ENCODE measurements around the gene METTL26. TPM values are rescaled to one million over a fixed set of nuclear protein-coding genes. Genes with fewer than 3 reads are reported as not detected.

METTL26 gene
- total and polyA plus RNA-seq, 10 of the 15 experiments (the other 5 are each of a cell fraction or from before 2014, with no cell fraction given), result 5.4 to 163 (median 79.3) TPM

DNA sequence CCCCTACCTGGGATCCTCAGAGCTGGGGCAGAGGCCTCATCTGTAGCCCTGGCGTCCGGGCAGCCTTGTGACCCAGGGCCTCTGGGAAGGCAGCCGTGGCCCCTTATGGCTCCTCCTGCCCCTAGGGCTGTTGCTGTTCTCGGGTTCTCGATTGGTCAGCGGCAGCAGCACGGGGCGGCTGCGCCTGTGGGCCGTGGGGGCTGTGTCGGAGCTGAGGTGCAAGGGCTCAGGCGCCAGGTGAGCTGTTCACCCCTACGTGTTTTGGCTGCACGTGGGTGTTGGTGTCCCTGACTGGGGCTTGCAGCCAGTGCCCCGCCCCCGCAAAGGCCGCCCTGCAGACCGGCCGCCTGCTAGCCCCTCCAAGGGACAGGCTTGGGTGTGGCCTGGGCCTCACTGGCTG lies 26.0 kb upstream of the METTL26 start:
- no peaks in the 10 kb centered on the region for H3K79me2 ChIP-seq (ENCODE audit: control insufficient read depth, insufficient read depth, low read length)
- DNase-seq (ENCODE audit: low read depth, low spot score) (no peak), ATAC-seq (no peak), FAIRE-seq (no peak)
- no peak overlapping the region for H3K9ac ChIP-seq (ENCODE audit: control insufficient read depth, insufficient read depth, low read length)
- H3K27ac ChIP-seq (ENCODE audit: control insufficient read depth, insufficient read depth), result no peak overlapping the region
- no peak overlapping the region for H3K4me2 ChIP-seq (ENCODE audit: control insufficient read depth, insufficient read depth)
- no peak overlapping the region for H2AFZ ChIP-seq (ENCODE audit: control insufficient read depth, low read depth, low read length)
- in situ Hi-C loops (cut with MboI) (loop anchor here (10.0 kb wide), 1 partner anchor 267 kb away; the partner anchor contains the start of gene NME4), intact Hi-C loops (cut with micrococcal nuclease; ENCODE audit: unreplicated experiment) (loop anchor here (10.0 kb wide), 1 partner anchor 267 kb away; the partner anchor contains the start of gene NME4)
- H3K9me3 ChIP-seq (replicated peaks; ENCODE audit: control insufficient read depth, insufficient read depth, low read length), result no peaks in the 10 kb centered on the region
- H4K20me1 ChIP-seq (ENCODE audit: control insufficient read depth, insufficient read depth), result no peaks in the 10 kb centered on the region
- H3K36me3 ChIP-seq (ENCODE audit: control insufficient read depth in 2 of 2, insufficient read depth in 2 of 2, low read length in 1 of 2), result no peaks in the 10 kb centered on the region; a peak in 2 of 4 replicates
- ChIA-PET RAD21 (ENCODE audit: unreplicated experiment) (no interaction called here), CTCF (interaction anchor here (0.7 to 2.0 kb wide), 2 partner anchors 10 to 14 kb away, joined by 3 to 7 read pairs; no protein-coding TSS in a partner anchor), POLR2A (interaction anchor here (1.4 kb wide), 1 partner anchor 19 kb away, joined by 3 read pairs; no protein-coding TSS in a partner anchor), SMC1A (ENCODE audit: uncharacterized antibody, unreplicated experiment) (no interaction called here)
- H3K4me3 ChIP-seq, result no peak overlapping the region
- no TSS peak for BruUV-seq (replicated peaks)
- 96% methylated on average over 19 of the region's 19 CpGs for WGBS (ENCODE audit: insufficient coverage, insufficient replicate concordance, low lambda C conversion rate, missing lambda C conversion rate)
- H3K27me3 ChIP-seq (replicated peaks in 1 of 2; ENCODE audit: control insufficient read depth in 2 of 2, insufficient read depth in 2 of 2, low read length in 1 of 2), result no peaks in the 10 kb centered on the region
- peaks cover 3% of the 10 kb centered on the region; the same call in 1 of the 2 replicates for H3K4me1 ChIP-seq (ENCODE audit: control insufficient read depth, insufficient read depth, low read length)
- TF ChIP-seq SUZ12 (IDR thresholded peaks at IDR 0.05; ENCODE audit: unreplicated experiment) (no peak), MXI1 (IDR thresholded peaks at IDR 0.05; ENCODE audit: low read depth, low read length) (no peak), DPF2 (IDR thresholded peaks at IDR 0.05) (no peak), TCF7 (IDR thresholded peaks at IDR 0.05; ENCODE audit: borderline replicate concordance) (no peak), JUNB (IDR thresholded peaks at IDR 0.05) (no peak), STAT3 (IDR thresholded peaks at IDR 0.05; ENCODE audit: low read depth, low read length) (no peak), KLF5 (IDR thresholded peaks at IDR 0.05; ENCODE audit: partially characterized antibody) (no peak), NBN (IDR thresholded peaks at IDR 0.05) (no peak), ZNF274 (IDR thresholded peaks at IDR 0.05; ENCODE audit: insufficient read depth, insufficient read length) (no peak), SIN3A (IDR thresholded peaks at IDR 0.05; ENCODE audit: low read depth, low read length) (no peak)
- TF ChIP-seq, protein P1, sequence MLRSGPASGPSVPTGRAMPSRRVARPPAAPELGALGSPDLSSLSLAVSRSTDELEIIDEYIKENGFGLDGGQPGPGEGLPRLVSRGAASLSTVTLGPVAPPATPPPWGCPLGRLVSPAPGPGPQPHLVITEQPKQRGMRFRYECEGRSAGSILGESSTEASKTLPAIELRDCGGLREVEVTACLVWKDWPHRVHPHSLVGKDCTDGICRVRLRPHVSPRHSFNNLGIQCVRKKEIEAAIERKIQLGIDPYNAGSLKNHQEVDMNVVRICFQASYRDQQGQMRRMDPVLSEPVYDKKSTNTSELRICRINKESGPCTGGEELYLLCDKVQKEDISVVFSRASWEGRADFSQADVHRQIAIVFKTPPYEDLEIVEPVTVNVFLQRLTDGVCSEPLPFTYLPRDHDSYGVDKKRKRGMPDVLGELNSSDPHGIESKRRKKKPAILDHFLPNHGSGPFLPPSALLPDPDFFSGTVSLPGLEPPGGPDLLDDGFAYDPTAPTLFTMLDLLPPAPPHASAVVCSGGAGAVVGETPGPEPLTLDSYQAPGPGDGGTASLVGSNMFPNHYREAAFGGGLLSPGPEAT (IDR thresholded peaks at IDR 0.05; ENCODE audit: low read depth), result no peak
- TF ChIP-seq, protein P2, sequence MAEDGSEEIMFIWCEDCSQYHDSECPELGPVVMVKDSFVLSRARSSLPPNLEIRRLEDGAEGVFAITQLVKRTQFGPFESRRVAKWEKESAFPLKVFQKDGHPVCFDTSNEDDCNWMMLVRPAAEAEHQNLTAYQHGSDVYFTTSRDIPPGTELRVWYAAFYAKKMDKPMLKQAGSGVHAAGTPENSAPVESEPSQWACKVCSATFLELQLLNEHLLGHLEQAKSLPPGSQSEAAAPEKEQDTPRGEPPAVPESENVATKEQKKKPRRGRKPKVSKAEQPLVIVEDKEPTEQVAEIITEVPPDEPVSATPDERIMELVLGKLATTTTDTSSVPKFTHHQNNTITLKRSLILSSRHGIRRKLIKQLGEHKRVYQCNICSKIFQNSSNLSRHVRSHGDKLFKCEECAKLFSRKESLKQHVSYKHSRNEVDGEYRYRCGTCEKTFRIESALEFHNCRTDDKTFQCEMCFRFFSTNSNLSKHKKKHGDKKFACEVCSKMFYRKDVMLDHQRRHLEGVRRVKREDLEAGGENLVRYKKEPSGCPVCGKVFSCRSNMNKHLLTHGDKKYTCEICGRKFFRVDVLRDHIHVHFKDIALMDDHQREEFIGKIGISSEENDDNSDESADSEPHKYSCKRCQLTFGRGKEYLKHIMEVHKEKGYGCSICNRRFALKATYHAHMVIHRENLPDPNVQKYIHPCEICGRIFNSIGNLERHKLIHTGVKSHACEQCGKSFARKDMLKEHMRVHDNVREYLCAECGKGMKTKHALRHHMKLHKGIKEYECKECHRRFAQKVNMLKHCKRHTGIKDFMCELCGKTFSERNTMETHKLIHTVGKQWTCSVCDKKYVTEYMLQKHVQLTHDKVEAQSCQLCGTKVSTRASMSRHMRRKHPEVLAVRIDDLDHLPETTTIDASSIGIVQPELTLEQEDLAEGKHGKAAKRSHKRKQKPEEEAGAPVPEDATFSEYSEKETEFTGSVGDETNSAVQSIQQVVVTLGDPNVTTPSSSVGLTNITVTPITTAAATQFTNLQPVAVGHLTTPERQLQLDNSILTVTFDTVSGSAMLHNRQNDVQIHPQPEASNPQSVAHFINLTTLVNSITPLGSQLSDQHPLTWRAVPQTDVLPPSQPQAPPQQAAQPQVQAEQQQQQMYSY (CRISPR knock-in tag; IDR thresholded peaks at IDR 0.05), result no peak
- TF ChIP-seq, protein P3, sequence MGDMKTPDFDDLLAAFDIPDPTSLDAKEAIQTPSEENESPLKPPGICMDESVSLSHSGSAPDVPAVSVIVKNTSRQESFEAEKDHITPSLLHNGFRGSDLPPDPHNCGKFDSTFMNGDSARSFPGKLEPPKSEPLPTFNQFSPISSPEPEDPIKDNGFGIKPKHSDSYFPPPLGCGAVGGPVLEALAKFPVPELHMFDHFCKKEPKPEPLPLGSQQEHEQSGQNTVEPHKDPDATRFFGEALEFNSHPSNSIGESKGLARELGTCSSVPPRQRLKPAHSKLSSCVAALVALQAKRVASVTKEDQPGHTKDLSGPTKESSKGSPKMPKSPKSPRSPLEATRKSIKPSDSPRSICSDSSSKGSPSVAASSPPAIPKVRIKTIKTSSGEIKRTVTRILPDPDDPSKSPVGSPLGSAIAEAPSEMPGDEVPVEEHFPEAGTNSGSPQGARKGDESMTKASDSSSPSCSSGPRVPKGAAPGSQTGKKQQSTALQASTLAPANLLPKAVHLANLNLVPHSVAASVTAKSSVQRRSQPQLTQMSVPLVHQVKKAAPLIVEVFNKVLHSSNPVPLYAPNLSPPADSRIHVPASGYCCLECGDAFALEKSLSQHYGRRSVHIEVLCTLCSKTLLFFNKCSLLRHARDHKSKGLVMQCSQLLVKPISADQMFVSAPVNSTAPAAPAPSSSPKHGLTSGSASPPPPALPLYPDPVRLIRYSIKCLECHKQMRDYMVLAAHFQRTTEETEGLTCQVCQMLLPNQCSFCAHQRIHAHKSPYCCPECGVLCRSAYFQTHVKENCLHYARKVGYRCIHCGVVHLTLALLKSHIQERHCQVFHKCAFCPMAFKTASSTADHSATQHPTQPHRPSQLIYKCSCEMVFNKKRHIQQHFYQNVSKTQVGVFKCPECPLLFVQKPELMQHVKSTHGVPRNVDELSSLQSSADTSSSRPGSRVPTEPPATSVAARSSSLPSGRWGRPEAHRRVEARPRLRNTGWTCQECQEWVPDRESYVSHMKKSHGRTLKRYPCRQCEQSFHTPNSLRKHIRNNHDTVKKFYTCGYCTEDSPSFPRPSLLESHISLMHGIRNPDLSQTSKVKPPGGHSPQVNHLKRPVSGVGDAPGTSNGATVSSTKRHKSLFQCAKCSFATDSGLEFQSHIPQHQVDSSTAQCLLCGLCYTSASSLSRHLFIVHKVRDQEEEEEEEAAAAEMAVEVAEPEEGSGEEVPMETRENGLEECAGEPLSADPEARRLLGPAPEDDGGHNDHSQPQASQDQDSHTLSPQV (IDR thresholded peaks at IDR 0.05), result no peak
- TF ChIP-seq, protein P4, sequence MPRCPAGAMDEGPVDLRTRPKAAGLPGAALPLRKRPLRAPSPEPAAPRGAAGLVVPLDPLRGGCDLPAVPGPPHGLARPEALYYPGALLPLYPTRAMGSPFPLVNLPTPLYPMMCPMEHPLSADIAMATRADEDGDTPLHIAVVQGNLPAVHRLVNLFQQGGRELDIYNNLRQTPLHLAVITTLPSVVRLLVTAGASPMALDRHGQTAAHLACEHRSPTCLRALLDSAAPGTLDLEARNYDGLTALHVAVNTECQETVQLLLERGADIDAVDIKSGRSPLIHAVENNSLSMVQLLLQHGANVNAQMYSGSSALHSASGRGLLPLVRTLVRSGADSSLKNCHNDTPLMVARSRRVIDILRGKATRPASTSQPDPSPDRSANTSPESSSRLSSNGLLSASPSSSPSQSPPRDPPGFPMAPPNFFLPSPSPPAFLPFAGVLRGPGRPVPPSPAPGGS (IDR thresholded peaks at IDR 0.05; ENCODE audit: borderline replicate concordance, insufficient read depth, low read depth, low read length, poor library complexity, severe bottlenecking), result no peak

Data from GM12878 (cell line).